Esophagus squamous epithelium (tissue), 5 donors: Measurements from ENCODE around the gene LOC101059915.
A peak's percentile ranks its signal among the peaks of the same experiment; 100 is the strongest.

Experiments
- DNase-seq: peaks from one replicate; lab custom pipeline; 2025; lab: John Stamatoyannopoulos, UW
- H3K27ac ChIP-seq, 4 donors: fragments of 200-600 bp; sonication (generic); one replicate each; pipeline ENCODE4 v1.5.1; 2016 to 2019; ENCODE audit warnings: mild to moderate bottlenecking in 1 of 4
- H3K27me3 ChIP-seq, 4 donors: fragments of 200-600 bp; sonication (generic); 1 replicate in 3 of 4; 2 replicates in 1 of 4; pipeline versions ENCODE4 v1.5.1 to v1.6.0; 2017 to 2021; ENCODE audit warnings: antibody characterized with exemption in 1 of 4
- H3K36me3 ChIP-seq, 3 donors: fragments of 200-600 bp; sonication (generic); one replicate each; pipeline ENCODE4 v1.5.1; 2016 to 2019
- H3K4me1 ChIP-seq, 3 donors: fragments of 200-600 bp; sonication (generic); one replicate each; pipeline ENCODE4 v1.5.1; 2017 to 2019
- H3K4me3 ChIP-seq, 4 donors: fragments of 200-600 bp; sonication (generic); 1 replicate in 3 of 4; 2 replicates in 1 of 4; pipeline ENCODE4 v1.5.1; 2016 to 2019; ENCODE audit warnings: mild to moderate bottlenecking in 2 of 4, moderate library complexity in 1 of 4
- H3K9me3 ChIP-seq, 3 donors: fragments of 200-600 bp; sonication (generic); one replicate each; pipeline ENCODE4 v1.5.1; 2016 to 2019
- CTCF ChIP-seq, 6 experiments: fragments of 450-650 bp in 4 of 6; fragments of 200-600 bp in 2 of 6; sonication (generic) in 2 of 6; IDR thresholded peaks; one replicate each; pipeline ENCODE4 v1.5.1; 2016 to 2019; ENCODE audit warnings: antibody characterized with exemption in 6 of 6, mild to moderate bottlenecking in 4 of 6, moderate library complexity in 4 of 6
- POLR2A ChIP-seq, 4 donors: fragments of 450-650 bp; IDR thresholded peaks; one replicate each; pipeline ENCODE4 v1.6.1; 2017; ENCODE audit warnings: antibody characterized with exemption in 4 of 4, mild to moderate bottlenecking in 4 of 4, moderate library complexity in 3 of 4
- WGBS, 2 donors: methylation state at CpG; one replicate each; pipeline ENCODE4 v1.1.5; 2018; 5-methylcytosine and 5-hydroxymethylcytosine counted together
- intact Hi-C: fragments of 100-400 bp; cut with DNase I; formaldehyde crosslinking; loops from one replicate; pipeline ENCODE4 v1.15.0; 2022
- donor health status: DM: yes; HTN: yes; CAD: no.

LOC101059915 gene

GRCh38 chrX:71619986-71620385 lies 47.4 kb upstream of the LOC101059915 start:
- TF ChIP-seq CTCF (IDR thresholded peaks at IDR 0.05) (no peak), POLR2A (IDR thresholded peaks at IDR 0.05) (no peak)
- intact Hi-C loops, result no loop called here
- Histone ChIP-seq H3K36me3 (no peaks in the 10 kb centered on the region), H3K27ac (no peak overlapping the region), H3K9me3 (no peaks in the 10 kb centered on the region), H3K4me3 (no peak overlapping the region), H3K4me1 (peaks cover 0 to 28% (median 12%) of the 10 kb centered on the region in 3 donors), H3K27me3 (no peaks in the 10 kb centered on the region)
- no peak for DNase-seq
- 57% methylated on average over 1 of the region's 1 CpG; no CpG with 5 or more reads in 1 of the 2 donors for WGBS, 2 donors

GRCh38 chrX:71621603-71622002 lies 45.7 kb upstream of the LOC101059915 start:
- 69% methylated on average over 5 of the region's 6 CpGs; no CpG with 5 or more reads in 1 of the 2 donors for WGBS, 2 donors
- Histone ChIP-seq H3K4me1 (peaks cover 0 to 30% (median 12%) of the 10 kb centered on the region in 3 donors), H3K9me3 (no peaks in the 10 kb centered on the region), H3K36me3 (no peaks in the 10 kb centered on the region), H3K4me3 (no peak overlapping the region), H3K27me3 (no peaks in the 10 kb centered on the region), H3K27ac (peak overlapping the region in 3 of 4 donors; percentile 49 to 70 (median 63))
- TF ChIP-seq CTCF (IDR thresholded peaks at IDR 0.05), result no peak
- intact Hi-C loops, result no loop called here
- DNase-seq, result no peak

GRCh38 chrX:71622032-71622575 lies 45.2 kb upstream of the LOC101059915 start:
- H3K4me3 ChIP-seq, result no peak overlapping the region
- peaks cover 0 to 33% (median 12%) of the 10 kb centered on the region in 3 donors for H3K4me1 ChIP-seq
- H3K27ac ChIP-seq, result peak overlapping the region; percentile 49 to 70 (median 62)
- H3K27me3 ChIP-seq, result no peaks in the 10 kb centered on the region
- H3K36me3 ChIP-seq, result no peaks in the 10 kb centered on the region
- WGBS, 2 donors, result 82 to 84% methylated on average over 3 to 4 of the region's 9 CpGs
- H3K9me3 ChIP-seq, result no peaks in the 10 kb centered on the region
- TF ChIP-seq CTCF (IDR thresholded peaks at IDR 0.05), result no peak
- TF ChIP-seq POLR2A (IDR thresholded peaks at IDR 0.05), result no peak
- no peak for DNase-seq
- intact Hi-C loops, result no loop called here

GRCh38 chrX:71622576-71623450 lies 44.5 kb upstream of the LOC101059915 start:
- Histone ChIP-seq H3K4me3 (no peak overlapping the region), H3K9me3 (no peaks in the 10 kb centered on the region), H3K27me3 (no peaks in the 10 kb centered on the region), H3K36me3 (no peaks in the 10 kb centered on the region), H3K27ac (peak overlapping the region; percentile 49 to 70 (median 62)), H3K4me1 (peaks cover 0 to 33% (median 12%) of the 10 kb centered on the region in 3 donors)
- WGBS, 2 donors, result 32% methylated on average over 6 of the region's 13 CpGs; no CpG with 5 or more reads in 1 of the 2 donors
- no peak for DNase-seq
- intact Hi-C loops, result no loop called here
- TF ChIP-seq POLR2A (IDR thresholded peaks at IDR 0.05), result no peak
- TF ChIP-seq CTCF (IDR thresholded peaks at IDR 0.05), result peak in 4 of 6 experiments; percentile 12 to 27 (median 20)

GRCh38 chrX:71623714-71624113 lies 43.6 kb upstream of the LOC101059915 start:
- H3K27me3 ChIP-seq, result no peaks in the 10 kb centered on the region
- 87 to 100% methylated on average over 1 to 3 of the region's 3 CpGs for WGBS, 2 donors
- peaks cover 0 to 33% (median 12%) of the 10 kb centered on the region in 3 donors for H3K4me1 ChIP-seq
- H3K27ac ChIP-seq, result peak overlapping the region in 2 of 4 donors; percentile 63 to 70
- intact Hi-C loops, result no loop called here
- no peaks in the 10 kb centered on the region for H3K9me3 ChIP-seq
- no peaks in the 10 kb centered on the region for H3K36me3 ChIP-seq
- no peak overlapping the region for H3K4me3 ChIP-seq
- DNase-seq, result no peak
- no peak for TF ChIP-seq POLR2A (IDR thresholded peaks at IDR 0.05)
- TF ChIP-seq CTCF (IDR thresholded peaks at IDR 0.05), result no peak
